IgD-negative memory B cell (primary cell): ENCODE data around the gene SYT1. TPM values are rescaled to one million over a fixed set of nuclear protein-coding genes. Genes with fewer than 3 reads are reported as not detected.
"Not testable (repeated sequence)": the region's sequence is repeated elsewhere in the genome, so short reads cannot be mapped to it uniquely, and the experiment has no call there.

ENCODE experiments used
- H3K27ac Mint-ChIP-seq, 3 donors: one replicate each; pipeline ENCODE4 v1.8.0; 2020 to 2022; ENCODE audit warnings: mild to moderate bottlenecking in 3 of 3, mixed read lengths in 3 of 3, moderate library complexity in 1 of 3
- H3K27me3 Mint-ChIP-seq: one replicate; pipeline ENCODE4 v1.8.0; 2021; ENCODE audit warnings: mixed read lengths
- H3K36me3 Mint-ChIP-seq: one replicate; pipeline ENCODE4 v1.8.0; 2020; ENCODE audit warnings: mild to moderate bottlenecking, mixed read lengths
- H3K4me1 Mint-ChIP-seq, 3 donors: one replicate each; pipeline ENCODE4 v1.8.0; 2020 to 2022; ENCODE audit warnings: mixed read lengths in 3 of 3, mild to moderate bottlenecking in 1 of 3
- H3K4me3 Mint-ChIP-seq, 4 donors: one replicate each; pipeline ENCODE4 v1.8.0; 2020 to 2022; ENCODE audit warnings: mild to moderate bottlenecking in 4 of 4, mixed read lengths in 4 of 4, moderate library complexity in 3 of 4
- H3K9me3 Mint-ChIP-seq, 3 donors: one replicate each; pipeline ENCODE4 v1.8.0; 2020 to 2021; ENCODE audit warnings: mixed read lengths in 3 of 3, mild to moderate bottlenecking in 1 of 3
- polyA plus RNA-seq: library from polyadenylated mRNA; unstranded; fragments of 300-500 nt; fragmentation: Illumina TruSeq; gene quantifications from one replicate; pipeline ENCODE4 v1.2.3, GENCODE V29; 2021

The SYT1 gene
- polyA plus RNA-seq, 1 donor from 2014 or later = 1.6 TPM

- no peaks in the 10 kb centered on the region for H3K27me3 Mint-ChIP-seq
- H3K4me1 Mint-ChIP-seq = peaks cover 0 to 2% (median 0%) of the 10 kb centered on the region in 3 donors
- no peaks in the 10 kb centered on the region for H3K36me3 Mint-ChIP-seq
- no peak overlapping the region for H3K27ac Mint-ChIP-seq
- H3K4me3 Mint-ChIP-seq = no peak overlapping the region
- no peaks in the 10 kb centered on the region for H3K9me3 Mint-ChIP-seq
Observed at GRCh38 chr12:79409562-79409961, 545.0 kb downstream of the SYT1 start.

- Mint-ChIP-seq H3K4me1 (no peaks in the 10 kb centered on the region), H3K4me3 (no peak overlapping the region), H3K27ac (no peak overlapping the region), H3K27me3 (no peaks in the 10 kb centered on the region), H3K9me3 (no peaks in the 10 kb centered on the region), H3K36me3 (no peaks in the 10 kb centered on the region)
Observed at GRCh38 chr12:79411791-79412190, 547.2 kb downstream of the SYT1 start.

- H3K36me3 Mint-ChIP-seq = no peaks in the 10 kb centered on the region
- H3K27ac Mint-ChIP-seq = no peak overlapping the region
- H3K4me3 Mint-ChIP-seq = no peak overlapping the region
- H3K4me1 Mint-ChIP-seq = no peaks in the 10 kb centered on the region
- H3K27me3 Mint-ChIP-seq = no peaks in the 10 kb centered on the region
- no peaks in the 10 kb centered on the region for H3K9me3 Mint-ChIP-seq
Observed at GRCh38 chr12:79413796-79414195, 549.2 kb downstream of the SYT1 start.

- Mint-ChIP-seq H3K9me3 (no peaks in the 10 kb centered on the region), H3K4me1 (no peaks in the 10 kb centered on the region), H3K27me3 (no peaks in the 10 kb centered on the region), H3K4me3 (no peak overlapping the region), H3K27ac (no peak overlapping the region), H3K36me3 (no peaks in the 10 kb centered on the region)
Observed at GRCh38 chr12:79414252-79414651, 549.7 kb downstream of the SYT1 start.

GRCh38 chr12:79415321-79415720 lies 550.7 kb downstream of the SYT1 start:
- Mint-ChIP-seq H3K9me3 (no peaks in the 10 kb centered on the region), H3K27me3 (no peaks in the 10 kb centered on the region), H3K4me3 (no peak overlapping the region), H3K4me1 (no peaks in the 10 kb centered on the region), H3K27ac (peak overlapping the region in 1 of 3 donors; percentile 36), H3K36me3 (no peaks in the 10 kb centered on the region)

- Mint-ChIP-seq H3K4me3 (no peak overlapping the region), H3K9me3 (no peaks in the 10 kb centered on the region), H3K36me3 (no peaks in the 10 kb centered on the region), H3K4me1 (no peaks in the 10 kb centered on the region), H3K27ac (peak overlapping the region in 1 of 3 donors; percentile 36), H3K27me3 (no peaks in the 10 kb centered on the region)
Observed at GRCh38 chr12:79415746-79416435, 551.3 kb downstream of the SYT1 start.

GRCh38 chr12:79420146-79420618 lies 555.6 kb downstream of the SYT1 start:
- Mint-ChIP-seq H3K9me3 (peaks cover 0 to 2% (median 0%) of the 10 kb centered on the region in 3 donors), H3K27me3 (peaks cover 3% of the 10 kb centered on the region), H3K4me3 (no peak overlapping the region), H3K36me3 (no peaks in the 10 kb centered on the region), H3K4me1 (no peaks in the 10 kb centered on the region), H3K27ac (no peak overlapping the region)

- Mint-ChIP-seq H3K4me1 (no peaks in the 10 kb centered on the region), H3K27me3 (peaks cover 3% of the 10 kb centered on the region), H3K36me3 (no peaks in the 10 kb centered on the region), H3K27ac (no peak overlapping the region), H3K9me3 (peaks cover 0 to 2% (median 0%) of the 10 kb centered on the region in 3 donors), H3K4me3 (no peak overlapping the region)
Observed at GRCh38 chr12:79421236-79421740, 556.7 kb downstream of the SYT1 start.

DNA sequence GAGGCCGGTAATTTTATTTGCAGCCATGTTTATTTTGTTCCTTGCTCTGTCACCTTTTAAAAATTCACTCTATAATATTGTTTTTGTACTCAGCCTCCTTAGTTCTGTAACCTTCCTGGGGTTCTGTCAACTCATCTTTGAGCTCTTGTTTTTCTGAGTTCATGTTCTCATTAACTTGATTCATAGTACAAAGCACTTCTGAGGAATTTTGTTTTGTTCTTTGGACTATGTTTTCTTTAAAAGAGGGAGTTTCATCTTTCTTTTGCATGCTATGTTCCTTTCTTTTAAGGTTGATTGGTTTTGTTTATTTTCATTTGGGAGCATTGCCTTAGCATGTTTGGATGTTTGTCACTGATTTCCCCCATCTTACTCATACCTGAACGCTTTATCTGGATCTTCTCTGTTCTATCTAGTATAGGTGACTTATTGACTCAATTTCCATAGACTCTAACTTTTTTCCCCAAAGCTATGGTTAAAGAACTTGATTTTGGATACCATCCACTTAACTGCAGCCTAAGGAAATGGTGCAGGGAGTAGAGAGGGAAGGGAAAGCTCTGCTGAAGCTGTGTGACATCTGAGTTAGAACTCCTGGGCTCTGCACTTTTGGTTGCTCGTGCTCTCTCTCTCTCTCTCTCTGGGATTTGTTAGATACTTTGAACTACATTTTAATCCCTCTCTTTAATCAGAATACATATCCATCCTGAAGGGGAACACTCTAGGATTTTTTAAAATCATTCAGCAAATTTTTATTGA lies 557.7 kb downstream of the SYT1 start:
- Mint-ChIP-seq H3K9me3 (peaks cover 0 to 2% (median 0%) of the 10 kb centered on the region in 3 donors), H3K4me1 (no peaks in the 10 kb centered on the region), H3K36me3 (no peaks in the 10 kb centered on the region), H3K27ac (no peak overlapping the region), H3K27me3 (peaks cover 3% of the 10 kb centered on the region), H3K4me3 (no peak overlapping the region)

DNA sequence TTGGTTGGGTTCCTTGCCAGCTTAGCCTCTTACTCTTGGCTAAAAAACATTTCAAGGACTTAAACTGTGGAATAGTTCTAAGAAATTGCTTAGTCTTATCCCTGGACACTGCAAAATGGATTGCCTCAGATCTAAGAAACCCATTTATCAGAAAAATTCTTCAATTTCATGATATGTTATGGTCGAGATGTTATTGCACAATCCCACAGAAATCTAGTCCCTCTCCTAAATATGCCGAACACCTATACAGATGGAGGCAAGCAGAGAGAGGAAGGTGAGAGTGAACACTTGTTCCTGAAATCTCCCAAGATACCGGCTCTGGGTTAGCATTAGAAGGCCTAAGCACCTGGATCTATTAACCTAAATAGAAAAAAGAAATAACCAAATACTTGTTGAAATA lies 559.0 kb downstream of the SYT1 start:
- Mint-ChIP-seq H3K4me1 (no peaks in the 10 kb centered on the region), H3K27me3 (peaks cover 3% of the 10 kb centered on the region), H3K4me3 (no peak overlapping the region), H3K9me3 (peaks cover 0 to 2% (median 0%) of the 10 kb centered on the region in 3 donors), H3K27ac (no peak overlapping the region), H3K36me3 (no peaks in the 10 kb centered on the region)

- H3K4me1 Mint-ChIP-seq = no peaks in the 10 kb centered on the region
- H3K9me3 Mint-ChIP-seq = peaks cover 0 to 2% (median 0%) of the 10 kb centered on the region in 3 donors
- H3K36me3 Mint-ChIP-seq = no peaks in the 10 kb centered on the region
- no peak overlapping the region for H3K27ac Mint-ChIP-seq
- H3K27me3 Mint-ChIP-seq = peaks cover 3% of the 10 kb centered on the region
- no peak overlapping the region for H3K4me3 Mint-ChIP-seq
Observed at GRCh38 chr12:79424109-79424721, 559.6 kb downstream of the SYT1 start.

DNA sequence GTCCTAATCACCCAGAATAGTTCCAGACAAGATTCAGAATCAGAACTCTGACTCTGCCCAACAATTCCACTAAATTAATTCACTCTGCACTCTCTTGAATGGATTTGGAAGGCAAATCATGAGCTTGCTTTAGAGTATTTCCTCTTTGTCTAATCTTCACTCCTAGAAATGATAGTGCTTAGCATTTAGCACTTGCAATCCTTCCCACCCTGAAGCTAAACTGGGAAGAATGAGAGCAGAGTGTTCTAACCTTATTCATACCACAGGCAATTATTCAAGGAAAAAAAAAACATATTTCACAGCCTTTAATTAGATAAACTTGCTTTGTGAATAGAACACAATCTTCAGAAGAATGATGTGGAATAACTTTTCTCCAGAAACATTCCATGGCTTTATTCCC lies 561.5 kb downstream of the SYT1 start:
- Mint-ChIP-seq H3K27me3 (peaks cover 3% of the 10 kb centered on the region), H3K9me3 (peaks cover 0 to 2% (median 0%) of the 10 kb centered on the region in 3 donors), H3K4me1 (no peaks in the 10 kb centered on the region), H3K27ac (no peak overlapping the region), H3K36me3 (no peaks in the 10 kb centered on the region), H3K4me3 (no peak overlapping the region)

DNA sequence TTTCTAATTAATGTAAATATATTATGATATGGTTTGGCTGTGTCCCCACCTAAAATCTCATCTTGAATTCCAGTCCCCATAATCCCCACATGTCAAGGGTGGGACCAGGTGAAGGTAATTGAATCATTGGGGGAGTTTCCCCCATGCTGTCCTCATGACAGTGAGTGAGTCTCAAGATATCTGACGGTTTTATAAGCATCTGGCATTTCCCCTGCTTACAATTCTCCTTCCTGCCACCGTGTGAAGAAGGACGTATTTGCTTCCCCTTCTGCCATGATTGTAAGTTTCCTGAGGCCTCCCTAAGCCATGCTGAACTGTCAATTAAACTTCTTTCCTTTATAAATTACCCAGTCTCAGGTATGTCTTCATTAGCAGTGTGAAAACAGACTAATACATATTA lies 562.2 kb downstream of the SYT1 start:
- H3K4me3 Mint-ChIP-seq, H3K27me3 Mint-ChIP-seq, H3K9me3 Mint-ChIP-seq, H3K27ac Mint-ChIP-seq, H3K36me3 Mint-ChIP-seq, H3K4me1 Mint-ChIP-seq: not testable (repeated sequence)

DNA sequence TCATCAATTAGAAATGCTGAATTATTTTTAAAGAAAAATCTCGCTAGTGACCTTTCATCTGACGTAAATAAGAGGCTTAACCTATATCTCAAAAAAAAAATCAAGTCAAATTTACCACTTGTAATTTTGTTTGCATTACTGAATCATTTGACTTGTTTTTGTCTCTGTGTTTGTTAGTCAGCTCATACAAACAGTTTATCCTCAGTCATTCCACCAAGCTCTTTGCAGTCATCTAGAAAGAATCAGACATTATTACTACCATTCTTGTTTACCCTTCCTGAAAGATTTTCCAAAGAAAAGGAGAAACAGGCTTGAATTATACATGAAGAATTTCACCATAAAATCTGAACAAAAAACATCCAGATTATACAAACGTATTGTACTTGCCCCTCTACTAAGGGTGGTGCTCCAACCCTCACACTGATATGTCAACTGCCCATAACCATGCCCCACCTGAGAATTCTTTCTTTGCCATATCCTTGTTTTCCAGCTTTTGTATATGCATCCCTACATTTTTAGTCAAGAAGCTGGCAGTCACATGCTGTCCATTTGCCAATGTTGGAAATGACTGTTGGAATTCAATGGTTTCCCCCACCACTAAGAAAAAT lies 569.0 kb downstream of the SYT1 start:
- no peaks in the 10 kb centered on the region for H3K27me3 Mint-ChIP-seq
- no peak overlapping the region for H3K4me3 Mint-ChIP-seq
- no peaks in the 10 kb centered on the region for H3K36me3 Mint-ChIP-seq
- no peak overlapping the region for H3K27ac Mint-ChIP-seq
- peaks cover 0 to 2% (median 0%) of the 10 kb centered on the region in 3 donors for H3K9me3 Mint-ChIP-seq
- peaks cover 0 to 5% (median 0%) of the 10 kb centered on the region in 3 donors for H3K4me1 Mint-ChIP-seq

- H3K4me1 Mint-ChIP-seq = peaks cover 0 to 5% (median 0%) of the 10 kb centered on the region in 3 donors
- no peaks in the 10 kb centered on the region for H3K36me3 Mint-ChIP-seq
- peaks cover 0 to 2% (median 0%) of the 10 kb centered on the region in 3 donors for H3K9me3 Mint-ChIP-seq
- no peak overlapping the region for H3K27ac Mint-ChIP-seq
- H3K27me3 Mint-ChIP-seq = no peaks in the 10 kb centered on the region
- no peak overlapping the region for H3K4me3 Mint-ChIP-seq
Observed at GRCh38 chr12:79434561-79434960, 570.0 kb downstream of the SYT1 start.
